ENCODE results near the gene SORL1-AS1.

Gene SORL1-AS1

DNA sequence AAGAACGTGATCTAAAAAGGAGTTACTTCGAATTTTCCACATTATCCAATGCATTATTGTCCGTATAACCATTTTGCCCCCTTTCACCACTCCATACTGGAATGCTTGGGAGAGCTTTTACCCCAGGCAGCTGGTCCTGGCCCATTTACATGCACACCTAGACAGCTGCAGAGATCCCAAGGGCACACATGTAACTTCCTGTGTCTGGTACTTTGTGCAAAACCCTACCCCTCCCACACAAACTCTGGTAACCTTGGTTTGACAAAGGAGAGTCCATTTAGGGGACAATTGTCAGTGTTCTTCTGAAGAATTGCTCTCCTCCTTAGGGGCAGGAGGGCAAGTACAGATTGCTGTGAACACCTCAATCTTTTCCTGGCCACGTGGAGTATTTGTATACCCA, 58.0 kb downstream of the SORL1-AS1 start:
- no peak for DNase-seq (ENCODE audit: extremely low read depth, low read depth)
- TF ChIP-seq, protein P1, sequence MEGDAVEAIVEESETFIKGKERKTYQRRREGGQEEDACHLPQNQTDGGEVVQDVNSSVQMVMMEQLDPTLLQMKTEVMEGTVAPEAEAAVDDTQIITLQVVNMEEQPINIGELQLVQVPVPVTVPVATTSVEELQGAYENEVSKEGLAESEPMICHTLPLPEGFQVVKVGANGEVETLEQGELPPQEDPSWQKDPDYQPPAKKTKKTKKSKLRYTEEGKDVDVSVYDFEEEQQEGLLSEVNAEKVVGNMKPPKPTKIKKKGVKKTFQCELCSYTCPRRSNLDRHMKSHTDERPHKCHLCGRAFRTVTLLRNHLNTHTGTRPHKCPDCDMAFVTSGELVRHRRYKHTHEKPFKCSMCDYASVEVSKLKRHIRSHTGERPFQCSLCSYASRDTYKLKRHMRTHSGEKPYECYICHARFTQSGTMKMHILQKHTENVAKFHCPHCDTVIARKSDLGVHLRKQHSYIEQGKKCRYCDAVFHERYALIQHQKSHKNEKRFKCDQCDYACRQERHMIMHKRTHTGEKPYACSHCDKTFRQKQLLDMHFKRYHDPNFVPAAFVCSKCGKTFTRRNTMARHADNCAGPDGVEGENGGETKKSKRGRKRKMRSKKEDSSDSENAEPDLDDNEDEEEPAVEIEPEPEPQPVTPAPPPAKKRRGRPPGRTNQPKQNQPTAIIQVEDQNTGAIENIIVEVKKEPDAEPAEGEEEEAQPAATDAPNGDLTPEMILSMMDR (IDR thresholded peaks at IDR 0.05; ENCODE audit: low read depth, low read length), result no peak

DNA sequence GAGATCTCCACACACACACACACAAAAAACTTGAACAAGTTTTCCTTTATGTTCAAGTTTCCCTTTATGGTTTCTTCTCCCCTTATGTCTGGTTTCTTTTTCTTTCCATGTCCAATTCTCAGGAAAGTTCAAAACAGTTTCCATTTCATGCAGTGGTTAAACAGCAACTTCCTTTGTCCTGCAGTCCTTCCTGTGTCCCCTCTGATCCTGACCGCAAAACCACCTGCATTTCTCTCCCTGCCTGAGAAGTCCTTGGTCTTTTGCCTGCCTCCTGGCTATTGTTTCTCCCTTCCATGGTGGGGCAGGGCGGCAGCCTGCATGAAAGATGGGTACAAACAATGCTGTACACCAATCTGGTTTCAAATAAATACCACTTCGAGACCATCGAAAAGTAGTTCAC, 58.9 kb downstream of the SORL1-AS1 start:
- TF ChIP-seq, protein P1 (IDR thresholded peaks at IDR 0.05; ENCODE audit: low read depth, low read length), result no peak
- no peak for DNase-seq (ENCODE audit: extremely low read depth, low read depth)

DNA sequence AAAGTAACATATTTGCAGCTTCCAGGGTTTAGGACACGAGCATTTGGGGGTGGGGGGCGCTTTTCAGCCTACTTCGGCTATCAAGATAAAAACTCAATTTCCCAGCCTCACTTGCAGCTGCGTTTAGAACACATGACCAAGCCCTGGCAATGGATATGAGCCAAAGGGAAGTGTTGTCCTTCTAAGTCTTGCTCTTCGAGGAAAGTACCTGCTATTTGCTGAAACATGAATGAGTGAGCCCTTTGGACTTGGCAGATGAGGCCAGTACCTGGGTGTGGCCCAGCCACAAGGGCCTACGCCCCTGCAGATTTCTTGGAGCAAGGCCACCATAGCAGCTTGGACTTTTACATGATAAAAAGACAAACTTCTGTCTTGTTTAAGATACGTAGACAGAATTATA, 60.9 kb downstream of the SORL1-AS1 start:
- TF ChIP-seq, protein P1 (IDR thresholded peaks at IDR 0.05; ENCODE audit: low read depth, low read length), result no peak
- no peak for DNase-seq (ENCODE audit: extremely low read depth, low read depth)

DNA sequence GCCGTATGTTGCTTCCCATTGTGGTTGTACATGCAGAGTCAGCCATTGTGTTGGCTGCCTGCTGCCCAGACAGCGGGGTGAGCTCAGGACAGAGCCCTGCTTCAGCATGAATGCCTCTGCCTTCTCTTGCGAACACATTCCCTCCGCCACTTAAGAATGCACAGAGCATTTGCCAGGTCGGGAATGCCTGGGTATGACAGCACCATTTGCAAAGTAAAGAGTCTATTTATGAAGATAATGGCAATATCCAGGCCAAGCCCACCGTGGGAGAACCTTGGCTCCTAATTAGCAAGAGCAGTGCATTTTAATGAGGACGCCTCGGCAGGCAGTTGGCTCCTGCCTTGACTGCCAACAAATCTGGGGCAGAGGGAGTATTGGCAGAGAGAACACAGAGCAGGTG, 63.1 kb downstream of the SORL1-AS1 start:
- TF ChIP-seq, protein P1 (IDR thresholded peaks at IDR 0.05; ENCODE audit: low read depth, low read length), result no peak
- no peak for DNase-seq (ENCODE audit: extremely low read depth, low read depth)

All from AG09319 (cell line).